ENCODE data around the gene FAM161B. TPM values are rescaled to one million over a fixed set of nuclear protein-coding genes. Genes with fewer than 3 reads are reported as not detected.
"Not testable (repeated sequence)": the region's sequence is repeated elsewhere in the genome, so short reads cannot be mapped to it uniquely, and the experiment has no call there.

FAM161B gene
- total RNA-seq, 1 donor from 2014 or later = 3.8 TPM

DNA sequence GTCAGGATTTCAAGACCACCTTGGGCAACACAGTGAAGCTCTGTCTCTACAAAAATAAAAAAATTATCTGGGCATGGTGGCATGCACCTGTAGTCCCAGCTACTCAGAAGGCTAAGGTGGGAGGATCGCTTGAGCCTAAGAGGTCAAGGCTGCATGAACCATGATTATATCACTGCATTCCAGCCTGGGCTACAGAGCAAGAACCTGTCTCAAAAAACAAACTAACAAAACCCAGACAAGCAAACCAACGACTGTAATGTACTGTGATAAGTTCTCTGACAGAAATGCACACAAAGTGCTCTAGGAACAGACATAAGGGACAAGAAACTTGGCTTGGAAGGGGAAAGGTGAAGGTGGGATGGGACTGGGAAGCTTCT is 46.8 kb upstream of the FAM161B start:
- Histone ChIP-seq H3K9me3 (no peaks in the 10 kb centered on the region), H3K27me3 (no peaks in the 10 kb centered on the region), H3K4me3 (no peak overlapping the region), H3K36me3 (peaks cover 5% of the 10 kb centered on the region), H3K4me1 (no peaks in the 10 kb centered on the region), H3K27ac (no peak overlapping the region)
- TF ChIP-seq, protein P1, sequence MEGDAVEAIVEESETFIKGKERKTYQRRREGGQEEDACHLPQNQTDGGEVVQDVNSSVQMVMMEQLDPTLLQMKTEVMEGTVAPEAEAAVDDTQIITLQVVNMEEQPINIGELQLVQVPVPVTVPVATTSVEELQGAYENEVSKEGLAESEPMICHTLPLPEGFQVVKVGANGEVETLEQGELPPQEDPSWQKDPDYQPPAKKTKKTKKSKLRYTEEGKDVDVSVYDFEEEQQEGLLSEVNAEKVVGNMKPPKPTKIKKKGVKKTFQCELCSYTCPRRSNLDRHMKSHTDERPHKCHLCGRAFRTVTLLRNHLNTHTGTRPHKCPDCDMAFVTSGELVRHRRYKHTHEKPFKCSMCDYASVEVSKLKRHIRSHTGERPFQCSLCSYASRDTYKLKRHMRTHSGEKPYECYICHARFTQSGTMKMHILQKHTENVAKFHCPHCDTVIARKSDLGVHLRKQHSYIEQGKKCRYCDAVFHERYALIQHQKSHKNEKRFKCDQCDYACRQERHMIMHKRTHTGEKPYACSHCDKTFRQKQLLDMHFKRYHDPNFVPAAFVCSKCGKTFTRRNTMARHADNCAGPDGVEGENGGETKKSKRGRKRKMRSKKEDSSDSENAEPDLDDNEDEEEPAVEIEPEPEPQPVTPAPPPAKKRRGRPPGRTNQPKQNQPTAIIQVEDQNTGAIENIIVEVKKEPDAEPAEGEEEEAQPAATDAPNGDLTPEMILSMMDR (IDR thresholded peaks at IDR 0.05) = no peak
- ATAC-seq (no peak), DNase-seq (no peak)
- intact Hi-C loops (cut with DNase I) = no loop called here

- Histone ChIP-seq H3K4me1 (no peaks in the 10 kb centered on the region), H3K4me3 (no peak overlapping the region), H3K36me3 (peaks cover 5% of the 10 kb centered on the region), H3K27me3 (no peaks in the 10 kb centered on the region), H3K9me3 (no peaks in the 10 kb centered on the region), H3K27ac (no peak overlapping the region)
- intact Hi-C loops (cut with DNase I) = no loop called here
- TF ChIP-seq, protein P1 (IDR thresholded peaks at IDR 0.05) = no peak
- DNase-seq = no peak
- no peak for ATAC-seq
These were observed 46.1 kb upstream of the FAM161B start for GRCh38 chr14:73995977-73996378.

- H3K9me3 ChIP-seq; H3K36me3 ChIP-seq; H3K27ac ChIP-seq; ATAC-seq; DNase-seq; H3K27me3 ChIP-seq; intact Hi-C loops (cut with DNase I); H3K4me3 ChIP-seq; H3K4me1 ChIP-seq: not testable (repeated sequence)
These were observed 45.0 kb upstream of the FAM161B start for GRCh38 chr14:73994926-73995325.

GRCh38 chr14:73991092-73991491 is 41.2 kb upstream of the FAM161B start:
- ATAC-seq = no peak
- intact Hi-C loops (cut with DNase I) = no loop called here
- H3K9me3 ChIP-seq = no peaks in the 10 kb centered on the region
- no peaks in the 10 kb centered on the region for H3K4me1 ChIP-seq
- H3K27me3 ChIP-seq = no peaks in the 10 kb centered on the region
- no peak for DNase-seq
- no peak overlapping the region for H3K27ac ChIP-seq
- peaks cover 17% of the 10 kb centered on the region for H3K36me3 ChIP-seq
- H3K4me3 ChIP-seq = no peak overlapping the region
- TF ChIP-seq, protein P1 (IDR thresholded peaks at IDR 0.05) = no peak

GRCh38 chr14:73988656-73989055 is 38.8 kb upstream of the FAM161B start:
- DNase-seq; H3K27ac ChIP-seq; ATAC-seq; H3K9me3 ChIP-seq; H3K4me3 ChIP-seq; H3K27me3 ChIP-seq; H3K4me1 ChIP-seq; intact Hi-C loops (cut with DNase I): not testable (repeated sequence)
- peaks cover 24% of the 10 kb centered on the region for H3K36me3 ChIP-seq

GRCh38 chr14:73988065-73988464 is 38.2 kb upstream of the FAM161B start:
- intact Hi-C loops (cut with DNase I) = no loop called here
- no peaks in the 10 kb centered on the region for H3K27me3 ChIP-seq
- H3K36me3 ChIP-seq = peaks cover 24% of the 10 kb centered on the region
- ATAC-seq = no peak
- H3K27ac ChIP-seq = no peak overlapping the region
- TF ChIP-seq, protein P1 (IDR thresholded peaks at IDR 0.05) = no peak
- H3K9me3 ChIP-seq = no peaks in the 10 kb centered on the region
- no peaks in the 10 kb centered on the region for H3K4me1 ChIP-seq
- DNase-seq = no peak
- H3K4me3 ChIP-seq = no peak overlapping the region

DNA sequence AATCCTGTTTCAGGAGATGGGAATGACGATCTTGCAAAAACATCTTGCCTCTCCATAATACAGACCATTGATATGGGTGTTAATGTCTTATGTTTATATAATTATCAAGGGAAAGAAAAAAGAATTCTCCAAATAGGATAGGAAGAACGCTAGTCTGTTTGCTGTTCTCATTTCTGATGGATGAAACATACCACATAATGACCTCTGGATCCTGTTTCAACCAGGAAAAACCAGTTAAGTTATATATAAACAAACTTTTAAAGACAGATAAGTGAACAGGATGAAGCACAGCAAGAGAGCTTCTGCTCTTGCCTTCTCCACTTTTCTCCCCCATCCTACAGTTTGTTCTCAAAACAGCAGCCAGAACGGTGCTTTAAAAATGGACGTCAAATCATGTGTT is 28.0 kb upstream of the FAM161B start:
- Histone ChIP-seq H3K4me3 (no peak overlapping the region), H3K9me3 (no peaks in the 10 kb centered on the region), H3K4me1 (no peaks in the 10 kb centered on the region), H3K36me3 (peaks cover 25% of the 10 kb centered on the region), H3K27me3 (no peaks in the 10 kb centered on the region), H3K27ac (no peak overlapping the region)
- intact Hi-C loops (cut with DNase I) = no loop called here
- ATAC-seq = no peak
- DNase-seq = no peak
- TF ChIP-seq, protein P1 (IDR thresholded peaks at IDR 0.05) = no peak
